Keratinocyte (primary cell): ENCODE data around the gene MYH15. TPM values are rescaled to one million over a fixed set of nuclear protein-coding genes. Genes with fewer than 3 reads are reported as not detected.

Source experiments
- DNase-seq: peaks from one replicate; pipeline ENCODE4 v3.0.0-alpha.2; 2011; ENCODE audit warnings: low read depth, missing footprints, low spot score
- FAIRE-seq: peaks from 2 replicates; lab custom pipeline; 2011; peaks lifted over from hg19 to GRCh38; lab: Jason Lieb, UNC
- H2AFZ ChIP-seq: 2 replicates; pipeline ENCODE4 v1.6.0; 2012; ENCODE audit warnings: low read length, control low read depth, inconsistent platforms; ENCODE audit not compliant: control insufficient read depth
- H3K27ac ChIP-seq: 2 replicates; pipeline ENCODE4 v1.5.1; 2011; ENCODE audit warnings: low read length; ENCODE audit not compliant: control insufficient read depth, insufficient read depth
- H3K27me3 ChIP-seq: 3 replicates; pipeline ENCODE4 v1.6.0; 2011; ENCODE audit warnings: low read length; ENCODE audit not compliant: control insufficient read depth, insufficient read depth; ENCODE audit errors: extremely low read depth
- H3K36me3 ChIP-seq, 2 experiments: 2 replicates in 1 of 2; 3 replicates in 1 of 2; pipeline ENCODE4 v1.5.1; 2011; ENCODE audit warnings: low read length in 2 of 2, mild to moderate bottlenecking in 1 of 2; ENCODE audit not compliant: control insufficient read depth in 2 of 2, insufficient read depth in 2 of 2; ENCODE audit errors: extremely low read depth in 1 of 2
- H3K4me1 ChIP-seq: 3 replicates; pipeline ENCODE4 v1.5.1; 2011; ENCODE audit warnings: low read length; ENCODE audit not compliant: control insufficient read depth, insufficient read depth; ENCODE audit errors: extremely low read depth
- H3K4me2 ChIP-seq: 3 replicates; pipeline ENCODE4 v1.6.0; 2011; ENCODE audit warnings: low read depth, low read length; ENCODE audit not compliant: control insufficient read depth, insufficient read depth; ENCODE audit errors: extremely low read depth
- H3K4me3 ChIP-seq, 3 experiments: fragments of 200-600 bp in 1 of 3; sonication (generic) in 1 of 3; 2 replicates in 2 of 3; 3 replicates in 1 of 3; pipeline ENCODE4 v1.5.1; 2011 to 2016; ENCODE audit warnings: low read length in 3 of 3, mild to moderate bottlenecking in 3 of 3, control low read depth in 2 of 3, inconsistent platforms in 1 of 3, low read depth in 1 of 3, mixed read lengths in 1 of 3, mixed run types in 1 of 3, moderate library complexity in 1 of 3; ENCODE audit not compliant: control insufficient read depth in 2 of 3, insufficient read depth in 2 of 3; ENCODE audit errors: extremely low read depth in 1 of 3
- H3K79me2 ChIP-seq: 2 replicates; pipeline ENCODE4 v1.6.0; 2012; ENCODE audit warnings: low read length; ENCODE audit not compliant: control insufficient read depth, insufficient read depth
- H3K9ac ChIP-seq: 3 replicates; pipeline ENCODE4 v1.6.0; 2011; ENCODE audit warnings: low read length; ENCODE audit not compliant: control insufficient read depth, insufficient read depth; ENCODE audit errors: extremely low read depth
- H3K9me1 ChIP-seq: 3 replicates; pipeline ENCODE4 v1.6.0; 2011; ENCODE audit warnings: low read length; ENCODE audit not compliant: control insufficient read depth, insufficient read depth; ENCODE audit errors: extremely low read depth
- H3K9me3 ChIP-seq: 2 replicates; pipeline ENCODE4 v1.5.1; 2012; ENCODE audit warnings: low read depth, low read length; ENCODE audit not compliant: control insufficient read depth
- H4K20me1 ChIP-seq: 3 replicates; pipeline ENCODE4 v1.6.0; 2011; ENCODE audit warnings: low read length; ENCODE audit not compliant: control insufficient read depth, insufficient read depth; ENCODE audit errors: extremely low read depth
- EZH2 ChIP-seq: IDR thresholded peaks from one replicate; pipeline ENCODE4 v1.6.1; 2012; ENCODE audit warnings: inconsistent platforms, mild to moderate bottlenecking, low read length, moderate library complexity
- dilution Hi-C: fragments of 300-500 bp; cut with MboI; formaldehyde crosslinking; loops from one replicate; pipeline ENCODE4 v1.7.0; 2020; ENCODE audit warnings: low sequenced_read_pairs; ENCODE audit not compliant: extremely low pct_ligation_motif_present
- polyA plus RNA-seq, 5 experiments: library from polyadenylated mRNA; depleted of rRNA in 3 of 5; stranded (reverse) in 3 of 5; stranded (forward) in 1 of 5; unstranded in 1 of 5; fragments of >200 nt; gene quantifications; 1 replicate in 1 of 5; 2 replicates in 3 of 5; 3 replicates in 1 of 5; pipeline versions ENCODE4 v1.2.1 to v1.2.3, GENCODE V29; 2011 to 2012; ENCODE audit warnings: missing spikeins in 2 of 5, low read depth in 1 of 5, low replicate concordance in 1 of 5
- TF ChIP-seq, protein P1 (sequence below), 3 experiments: IDR thresholded peaks in 1 of 3; conservative IDR thresholded peaks in 1 of 3; optimal IDR thresholded peaks in 1 of 3; 2 replicates in 2 of 3; 3 replicates in 1 of 3; pipeline versions ENCODE3 to v1.5.1; 2011; ENCODE audit warnings: low read length in 3 of 3, mild to moderate bottlenecking in 3 of 3, moderate library complexity in 2 of 3, control low read depth in 1 of 3, inconsistent platforms in 1 of 3; ENCODE audit not compliant: insufficient read depth in 2 of 3; ENCODE audit errors: extremely low read depth in 1 of 3

MYH15 gene
- polyA plus RNA-seq, 1 donor (not counting 4 experiments of a cell fraction or from before 2014, with no cell fraction given), result 0.87 TPM

DNA sequence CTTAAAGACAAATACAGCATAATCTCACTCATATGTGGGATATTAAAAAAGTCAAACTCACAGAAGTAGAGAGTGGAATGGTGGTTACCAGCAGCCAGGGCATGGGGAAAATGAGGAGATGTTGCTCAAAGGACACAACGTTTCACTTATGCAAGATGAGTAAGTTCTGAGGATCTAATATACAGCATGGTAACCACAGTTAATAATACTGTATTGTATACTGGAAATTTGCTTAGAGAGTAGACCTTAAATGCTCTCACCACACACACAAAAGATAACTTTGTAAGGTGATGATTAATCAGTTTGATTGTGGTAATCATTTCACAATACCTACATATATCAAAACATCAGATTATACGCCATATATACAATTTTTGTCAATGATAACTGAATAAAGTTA is 60.0 kb downstream of the MYH15 start:
- Histone ChIP-seq H3K27ac (no peak overlapping the region), H3K9me3 (no peaks in the 10 kb centered on the region), H3K9ac (no peak overlapping the region), H3K79me2 (no peaks in the 10 kb centered on the region), H3K9me1 (no peaks in the 10 kb centered on the region), H2AFZ (no peak overlapping the region), H3K4me3 (no peak overlapping the region), H3K4me2 (no peak overlapping the region), H4K20me1 (no peaks in the 10 kb centered on the region), H3K36me3 (no peaks in the 10 kb centered on the region), H3K27me3 (no peaks in the 10 kb centered on the region), H3K4me1 (no peaks in the 10 kb centered on the region)
- TF ChIP-seq EZH2, result no peak
- TF ChIP-seq, protein P1, sequence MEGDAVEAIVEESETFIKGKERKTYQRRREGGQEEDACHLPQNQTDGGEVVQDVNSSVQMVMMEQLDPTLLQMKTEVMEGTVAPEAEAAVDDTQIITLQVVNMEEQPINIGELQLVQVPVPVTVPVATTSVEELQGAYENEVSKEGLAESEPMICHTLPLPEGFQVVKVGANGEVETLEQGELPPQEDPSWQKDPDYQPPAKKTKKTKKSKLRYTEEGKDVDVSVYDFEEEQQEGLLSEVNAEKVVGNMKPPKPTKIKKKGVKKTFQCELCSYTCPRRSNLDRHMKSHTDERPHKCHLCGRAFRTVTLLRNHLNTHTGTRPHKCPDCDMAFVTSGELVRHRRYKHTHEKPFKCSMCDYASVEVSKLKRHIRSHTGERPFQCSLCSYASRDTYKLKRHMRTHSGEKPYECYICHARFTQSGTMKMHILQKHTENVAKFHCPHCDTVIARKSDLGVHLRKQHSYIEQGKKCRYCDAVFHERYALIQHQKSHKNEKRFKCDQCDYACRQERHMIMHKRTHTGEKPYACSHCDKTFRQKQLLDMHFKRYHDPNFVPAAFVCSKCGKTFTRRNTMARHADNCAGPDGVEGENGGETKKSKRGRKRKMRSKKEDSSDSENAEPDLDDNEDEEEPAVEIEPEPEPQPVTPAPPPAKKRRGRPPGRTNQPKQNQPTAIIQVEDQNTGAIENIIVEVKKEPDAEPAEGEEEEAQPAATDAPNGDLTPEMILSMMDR (optimal IDR thresholded peaks at IDR 0.05 in 1 of 3, IDR thresholded peaks at IDR 0.05 in 1 of 3, conservative IDR thresholded peaks at IDR 0.05 in 1 of 3; ENCODE audit: extremely low read depth in 1 of 3, insufficient read depth in 2 of 3, low read length in 3 of 3), result no peak
- DNase-seq, result no peak
- dilution Hi-C loops, result no loop called here
- peak; percentile 39 for FAIRE-seq

DNA sequence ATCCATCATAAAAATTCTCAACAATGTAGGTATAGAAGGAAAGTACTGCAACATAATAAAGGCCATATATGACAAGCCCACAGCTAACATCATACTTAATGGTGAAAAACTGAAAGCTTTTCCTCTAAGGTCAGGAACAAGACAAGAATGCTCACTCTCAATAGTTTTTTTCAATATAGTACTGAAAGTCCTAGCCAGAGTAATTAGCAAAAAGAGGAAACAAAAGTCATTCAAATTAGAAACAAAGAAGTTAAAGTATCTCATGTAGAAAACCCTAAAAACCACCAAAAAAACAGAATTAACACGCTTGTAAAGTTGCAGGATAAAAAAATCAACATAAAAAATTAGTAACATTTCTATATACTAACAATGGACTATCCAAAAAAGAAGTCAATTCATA is 61.8 kb downstream of the MYH15 start:
- no peaks in the 10 kb centered on the region for H3K9me1 ChIP-seq
- H2AFZ ChIP-seq, result no peak overlapping the region
- no peak for FAIRE-seq
- TF ChIP-seq, protein P1 (optimal IDR thresholded peaks at IDR 0.05 in 1 of 3, IDR thresholded peaks at IDR 0.05 in 1 of 3, conservative IDR thresholded peaks at IDR 0.05 in 1 of 3; ENCODE audit: extremely low read depth in 1 of 3, insufficient read depth in 2 of 3, low read length in 3 of 3), result no peak
- no peak for TF ChIP-seq EZH2
- no peaks in the 10 kb centered on the region for H3K27me3 ChIP-seq
- no peak overlapping the region for H3K9ac ChIP-seq
- H4K20me1 ChIP-seq, result no peaks in the 10 kb centered on the region
- no peak overlapping the region for H3K4me2 ChIP-seq
- H3K9me3 ChIP-seq, result no peaks in the 10 kb centered on the region
- H3K79me2 ChIP-seq, result no peaks in the 10 kb centered on the region
- H3K27ac ChIP-seq, result no peak overlapping the region
- no peak overlapping the region for H3K4me3 ChIP-seq
- dilution Hi-C loops, result no loop called here
- H3K4me1 ChIP-seq, result no peaks in the 10 kb centered on the region
- DNase-seq, result no peak
- H3K36me3 ChIP-seq, result no peaks in the 10 kb centered on the region
